Activated naive CD8-positive, alpha-beta T cell treated with anti-CD3 and anti-CD28 coated beads, Interleukin-2, amount 50 U/mL, for 16 hours (primary cell): ENCODE results near the gene NDFIP1.
A peak's percentile ranks its signal among the peaks of the same experiment; 100 is the strongest.

Experiments used
- DNase-seq: peaks from one replicate; pipeline ENCODE4 v3.0.0-alpha.2; 2020; ENCODE audit warnings: low read depth, low spot score

The NDFIP1 gene

GRCh38 chr5:142119051-142119625 is 10.6 kb downstream of the NDFIP1 start:
- no peak for DNase-seq

DNA sequence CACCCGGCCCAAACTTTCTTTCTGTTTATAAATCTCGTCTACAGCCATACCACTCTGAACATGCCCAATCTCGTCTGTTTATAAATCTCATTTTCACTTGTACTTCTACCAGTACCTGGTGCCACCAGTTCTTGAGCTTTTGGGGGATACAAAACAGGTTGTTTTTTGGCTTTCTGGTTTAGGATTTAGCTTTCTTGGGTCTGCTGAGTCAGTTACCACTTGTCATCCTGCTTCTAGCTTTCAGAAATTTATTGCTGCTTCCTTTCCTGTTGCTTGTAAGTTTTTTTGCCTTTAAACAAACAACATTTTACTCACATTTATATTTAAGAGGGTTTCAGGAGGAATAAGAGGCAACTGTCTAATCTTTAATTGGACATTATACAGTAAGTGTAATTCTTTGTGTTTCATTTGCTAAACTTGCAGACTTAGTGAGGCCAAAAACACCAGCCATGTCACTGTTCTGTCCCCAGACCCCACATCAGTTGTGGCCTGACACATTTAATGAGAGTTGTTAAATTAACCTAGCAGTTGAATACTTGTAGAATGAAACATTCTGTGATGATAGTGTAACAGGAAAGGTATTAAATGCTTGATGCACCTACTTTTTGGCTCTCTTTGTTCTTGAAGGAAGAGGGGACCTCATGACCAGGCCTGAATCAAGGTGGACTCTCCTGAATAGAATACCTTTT is 11.8 kb downstream of the NDFIP1 start:
- no peak for DNase-seq

DNA sequence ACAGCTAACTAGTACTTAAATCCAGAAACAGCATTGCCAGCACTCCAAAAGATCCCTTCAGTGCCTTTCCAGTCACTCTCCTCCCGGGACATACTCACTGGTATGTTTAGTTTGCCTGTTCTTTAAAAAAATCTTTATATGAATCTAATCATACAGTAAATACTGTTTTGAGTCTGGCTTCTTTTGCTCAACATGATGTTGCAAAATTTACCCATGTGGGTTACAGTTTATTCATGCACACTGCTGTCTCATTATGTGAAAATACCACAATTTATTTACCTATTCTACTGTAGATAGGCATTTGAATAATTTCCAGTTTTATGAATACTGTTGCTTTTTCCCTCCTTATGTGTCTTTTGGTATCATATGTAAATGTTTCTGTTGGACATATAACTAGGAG is 13.5 kb downstream of the NDFIP1 start:
- no peak for DNase-seq

- DNase-seq: no peak
These were observed 16.8 kb downstream of the NDFIP1 start for GRCh38 chr5:142125378-142125777.

DNA sequence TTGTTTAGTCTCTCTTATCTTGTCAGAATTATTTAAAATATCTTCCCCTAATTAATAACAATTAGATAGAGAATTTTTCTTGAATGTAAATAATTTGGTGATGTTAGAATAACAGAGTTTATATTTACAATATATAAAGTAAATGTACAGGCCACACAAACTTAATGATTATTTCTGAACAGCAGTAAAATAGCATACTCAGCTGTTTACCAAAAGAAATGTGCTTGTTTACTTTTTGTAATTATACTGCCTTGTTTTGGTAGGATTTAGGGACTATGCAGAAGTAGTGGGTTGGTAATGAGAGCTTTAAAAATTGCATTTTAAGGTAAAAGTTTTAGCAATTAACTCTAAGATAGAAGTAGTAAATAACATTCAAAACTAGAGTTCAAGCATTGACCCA is 17.4 kb downstream of the NDFIP1 start:
- no peak for DNase-seq

DNA sequence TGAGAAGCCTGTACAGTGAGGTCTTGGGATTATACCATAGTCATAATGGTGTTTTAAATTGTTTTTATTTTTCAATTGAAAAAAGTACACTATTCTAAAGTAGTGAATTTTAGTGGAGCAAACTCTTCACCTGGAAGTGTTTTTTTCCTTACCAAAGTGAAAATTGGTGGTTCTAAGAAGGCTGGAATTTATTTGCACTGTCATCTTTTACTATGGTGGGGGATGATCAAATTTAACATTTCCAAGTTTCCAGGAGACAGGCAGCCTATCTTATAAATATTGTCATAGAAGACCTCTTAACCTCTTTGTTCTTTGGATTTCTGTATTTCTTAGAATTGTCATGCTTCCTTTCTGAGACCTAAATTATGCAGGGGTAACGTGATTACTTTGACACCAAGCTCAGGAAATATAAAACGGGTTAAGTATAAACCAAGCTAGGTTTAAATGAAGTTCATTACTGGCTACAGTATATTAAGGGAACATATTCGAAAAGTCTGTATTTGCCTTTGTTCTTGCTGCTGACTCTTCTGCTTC is 20.2 kb downstream of the NDFIP1 start:
- no peak for DNase-seq

- DNase-seq: no peak
These were observed 21.0 kb downstream of the NDFIP1 start for GRCh38 chr5:142129446-142130066.

- DNase-seq: no peak
These were observed 22.8 kb downstream of the NDFIP1 start for GRCh38 chr5:142131394-142131793.

GRCh38 chr5:142132916-142133315 is 24.3 kb downstream of the NDFIP1 start:
- no peak for DNase-seq

- no peak for DNase-seq
These were observed 25.0 kb downstream of the NDFIP1 start for GRCh38 chr5:142133330-142134206.

GRCh38 chr5:142134331-142135010 is 25.9 kb downstream of the NDFIP1 start:
- DNase-seq: no peak

- DNase-seq: no peak
These were observed 32.9 kb downstream of the NDFIP1 start for GRCh38 chr5:142141463-142141862.

GRCh38 chr5:142143878-142144277 is 35.3 kb downstream of the NDFIP1 start:
- no peak for DNase-seq

DNA sequence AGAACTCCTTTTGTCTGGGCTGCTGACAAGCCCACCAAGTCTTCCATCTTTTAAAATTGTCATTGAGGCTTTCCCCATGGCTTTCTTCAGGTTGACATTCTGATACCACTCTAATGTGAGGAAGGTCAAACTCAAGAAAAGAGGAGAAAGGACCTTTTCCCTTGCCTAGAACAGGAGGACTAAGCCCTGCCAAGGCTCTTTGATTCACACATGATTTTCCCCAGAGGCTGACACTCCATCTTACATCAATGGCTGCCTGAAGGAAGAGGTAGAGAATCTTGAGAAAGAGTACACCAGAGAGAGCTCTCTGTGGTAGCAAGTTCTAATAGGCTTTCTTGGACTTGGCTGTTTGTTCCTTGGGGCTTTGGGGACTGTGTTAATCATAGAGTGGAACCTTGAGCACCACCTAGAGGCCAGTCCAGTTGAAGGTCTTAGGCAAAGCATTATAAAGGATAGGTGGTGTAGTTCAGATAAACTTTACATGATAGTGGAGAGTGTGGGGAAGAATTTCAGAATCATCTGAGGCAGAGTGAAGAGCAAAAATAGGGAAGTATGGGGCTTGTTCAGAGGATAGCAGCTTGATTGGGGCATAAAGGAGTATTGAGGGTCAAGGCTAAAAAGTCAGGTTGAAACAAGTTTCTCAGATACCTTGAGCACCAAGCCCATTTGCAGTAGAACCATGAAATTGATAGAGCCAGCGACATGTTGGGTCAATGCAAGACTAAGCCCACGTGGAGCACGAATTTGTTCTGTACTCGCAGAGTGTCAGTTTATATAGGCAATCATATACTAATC is 36.7 kb downstream of the NDFIP1 start:
- DNase-seq: peak; percentile 11

DNA sequence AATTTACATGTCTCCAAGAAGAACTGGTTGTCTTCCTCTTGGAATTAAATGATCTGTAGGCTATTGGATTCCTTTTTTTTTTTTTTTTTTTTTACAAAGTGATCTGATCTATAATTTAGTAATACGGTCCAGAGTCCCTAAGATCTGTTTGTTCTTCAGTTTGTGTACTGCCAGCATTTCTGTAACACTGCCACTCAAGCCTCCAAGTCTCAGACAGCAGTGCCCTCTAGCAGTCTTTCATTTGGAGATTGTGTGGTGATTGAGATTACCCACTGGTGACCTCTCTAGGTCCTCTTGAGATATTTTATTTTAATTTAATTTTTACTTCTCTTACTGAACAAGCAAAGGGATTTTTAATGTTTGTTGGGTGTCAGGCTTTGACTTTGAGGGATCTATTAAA is 40.8 kb downstream of the NDFIP1 start:
- no peak for DNase-seq

DNA sequence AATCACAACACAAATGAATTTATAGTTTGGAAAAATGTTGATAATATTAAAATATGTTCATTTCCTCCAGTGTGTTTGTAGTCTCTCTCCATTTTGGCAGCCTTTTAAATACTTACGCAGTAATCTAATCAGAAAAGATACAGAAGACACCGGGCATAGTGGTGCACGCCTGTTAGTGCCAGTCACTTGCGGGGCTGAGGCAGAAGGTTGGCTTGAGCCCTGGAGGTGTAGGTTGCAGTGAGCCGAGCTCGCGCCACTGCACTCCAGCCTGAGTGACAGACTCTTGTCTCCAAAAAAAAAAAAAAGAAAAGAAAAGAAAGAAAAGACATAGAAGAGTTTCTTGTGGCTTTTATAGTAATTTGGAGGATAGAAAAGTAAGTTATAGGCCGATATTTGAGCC is 41.9 kb downstream of the NDFIP1 start:
- DNase-seq: no peak

DNA sequence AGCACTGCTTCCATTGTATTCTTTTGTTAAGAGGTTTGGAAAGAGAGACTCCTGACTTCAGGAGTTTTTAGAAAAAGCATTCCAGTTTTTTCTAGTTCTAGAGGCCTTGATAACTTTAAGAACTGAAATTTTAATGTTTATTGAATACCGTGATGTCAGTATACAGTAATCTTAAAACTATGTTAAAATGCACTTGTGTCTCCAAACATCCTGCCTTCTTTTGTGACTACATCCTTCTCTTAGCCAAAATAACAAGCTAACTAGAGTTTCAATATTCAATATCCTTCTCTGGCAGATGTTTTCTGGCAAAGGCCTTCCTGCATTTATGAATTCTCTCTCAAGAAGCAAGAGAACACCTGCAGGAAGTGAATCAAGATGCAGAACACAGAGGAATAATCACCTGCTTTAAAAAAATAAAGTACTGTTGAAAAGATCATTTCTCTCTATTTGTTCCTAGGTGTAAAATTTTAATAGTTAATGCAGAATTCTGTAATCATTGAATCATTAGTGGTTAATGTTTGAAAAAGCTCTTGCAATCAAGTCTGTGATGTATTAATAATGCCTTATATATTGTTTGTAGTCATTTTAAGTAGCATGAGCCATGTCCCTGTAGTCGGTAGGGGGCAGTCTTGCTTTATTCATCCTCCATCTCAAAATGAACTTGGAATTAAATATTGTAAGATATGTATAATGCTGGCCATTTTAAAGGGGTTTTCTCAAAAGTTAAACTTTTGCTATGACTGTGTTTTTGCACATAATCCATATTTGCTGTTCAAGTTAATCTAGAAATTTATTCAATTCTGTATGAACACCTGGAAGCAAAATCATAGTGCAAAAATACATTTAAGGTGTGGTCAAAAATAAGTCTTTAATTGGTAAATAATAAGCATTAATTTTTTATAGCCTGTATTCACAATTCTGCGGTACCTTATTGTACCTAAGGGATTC is 43.1 kb downstream of the NDFIP1 start:
- peak; percentile 37 for DNase-seq

- no peak for DNase-seq
These were observed 43.8 kb downstream of the NDFIP1 start for GRCh38 chr5:142152384-142152732.

DNA sequence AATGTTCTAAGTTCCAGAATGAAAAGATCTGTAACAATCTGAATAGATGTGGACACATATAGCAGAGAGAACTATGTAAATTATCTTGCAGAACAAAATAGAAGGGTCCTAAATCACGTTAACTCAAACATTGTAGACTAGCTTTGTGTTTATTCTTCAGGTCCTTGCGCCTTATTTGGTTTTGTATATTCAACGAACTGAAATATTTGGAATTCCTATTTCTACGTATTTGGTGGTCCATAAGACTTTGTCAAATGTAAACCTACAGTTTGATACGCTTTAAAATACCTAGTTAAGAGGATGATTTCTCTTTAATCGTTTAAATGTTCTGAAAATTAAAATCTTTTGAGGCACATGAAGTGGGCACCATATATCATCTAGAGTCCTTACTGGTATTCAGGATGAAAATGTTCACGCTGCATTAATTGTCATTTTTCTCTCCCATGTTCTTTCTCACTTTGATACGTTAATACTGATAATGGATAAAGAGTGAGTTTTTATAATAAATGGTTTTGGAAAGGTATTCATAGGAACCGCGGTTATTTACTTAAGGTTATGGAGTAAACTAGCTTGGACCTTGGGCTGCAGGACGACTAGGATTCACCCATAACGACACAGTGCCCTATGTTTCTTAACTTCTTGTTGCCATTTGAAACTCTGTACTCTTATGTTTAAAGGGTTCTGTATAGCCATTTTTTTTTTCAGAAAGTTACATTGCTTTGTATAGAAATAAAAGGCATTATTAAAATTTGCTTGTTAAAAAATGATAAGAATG is 45.3 kb downstream of the NDFIP1 start:
- no peak for DNase-seq
